ENCODE results near the gene CORO6.

DNA sequence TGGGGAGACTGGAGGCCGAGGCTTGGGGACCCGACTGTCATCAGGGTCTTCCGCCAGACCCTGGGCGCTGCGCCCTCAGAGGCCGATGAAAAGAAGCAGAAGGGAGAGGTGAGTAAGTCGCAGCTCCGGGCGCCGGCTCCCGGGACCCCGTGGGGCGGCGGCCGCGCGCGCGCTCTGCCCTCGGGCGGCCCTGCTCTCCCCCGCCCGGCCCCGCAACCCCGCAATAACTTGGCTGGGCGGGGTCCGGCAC lies 55.5 kb downstream of the CORO6 start:
- TF ChIP-seq, protein P1, sequence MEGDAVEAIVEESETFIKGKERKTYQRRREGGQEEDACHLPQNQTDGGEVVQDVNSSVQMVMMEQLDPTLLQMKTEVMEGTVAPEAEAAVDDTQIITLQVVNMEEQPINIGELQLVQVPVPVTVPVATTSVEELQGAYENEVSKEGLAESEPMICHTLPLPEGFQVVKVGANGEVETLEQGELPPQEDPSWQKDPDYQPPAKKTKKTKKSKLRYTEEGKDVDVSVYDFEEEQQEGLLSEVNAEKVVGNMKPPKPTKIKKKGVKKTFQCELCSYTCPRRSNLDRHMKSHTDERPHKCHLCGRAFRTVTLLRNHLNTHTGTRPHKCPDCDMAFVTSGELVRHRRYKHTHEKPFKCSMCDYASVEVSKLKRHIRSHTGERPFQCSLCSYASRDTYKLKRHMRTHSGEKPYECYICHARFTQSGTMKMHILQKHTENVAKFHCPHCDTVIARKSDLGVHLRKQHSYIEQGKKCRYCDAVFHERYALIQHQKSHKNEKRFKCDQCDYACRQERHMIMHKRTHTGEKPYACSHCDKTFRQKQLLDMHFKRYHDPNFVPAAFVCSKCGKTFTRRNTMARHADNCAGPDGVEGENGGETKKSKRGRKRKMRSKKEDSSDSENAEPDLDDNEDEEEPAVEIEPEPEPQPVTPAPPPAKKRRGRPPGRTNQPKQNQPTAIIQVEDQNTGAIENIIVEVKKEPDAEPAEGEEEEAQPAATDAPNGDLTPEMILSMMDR (IDR thresholded peaks at IDR 0.05) = no peak
- no peak for TF ChIP-seq POLR2A (IDR thresholded peaks at IDR 0.05)
